ENCODE data around the gene CHAT.

DNA sequence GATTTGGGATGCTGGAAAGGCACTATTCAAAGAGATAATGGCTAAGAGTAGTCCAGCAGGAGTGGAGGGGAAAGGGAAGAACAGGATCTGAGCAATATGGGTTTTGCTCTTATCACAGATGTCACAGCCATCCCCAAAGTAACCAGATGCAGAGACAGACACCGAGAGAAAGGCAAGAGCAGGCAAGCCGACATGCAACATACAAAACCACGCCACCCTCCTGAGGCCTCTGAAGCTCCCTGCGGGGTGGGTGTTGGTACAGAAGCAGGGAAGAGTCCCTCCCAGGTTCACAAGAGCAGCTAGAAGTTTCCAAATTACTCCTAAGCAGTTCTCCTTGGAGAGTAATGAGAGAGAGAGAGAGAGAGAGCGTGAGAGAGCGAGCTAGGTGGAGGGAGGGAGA, 54.8 kb downstream of the CHAT start:
- TF ChIP-seq, protein P1, sequence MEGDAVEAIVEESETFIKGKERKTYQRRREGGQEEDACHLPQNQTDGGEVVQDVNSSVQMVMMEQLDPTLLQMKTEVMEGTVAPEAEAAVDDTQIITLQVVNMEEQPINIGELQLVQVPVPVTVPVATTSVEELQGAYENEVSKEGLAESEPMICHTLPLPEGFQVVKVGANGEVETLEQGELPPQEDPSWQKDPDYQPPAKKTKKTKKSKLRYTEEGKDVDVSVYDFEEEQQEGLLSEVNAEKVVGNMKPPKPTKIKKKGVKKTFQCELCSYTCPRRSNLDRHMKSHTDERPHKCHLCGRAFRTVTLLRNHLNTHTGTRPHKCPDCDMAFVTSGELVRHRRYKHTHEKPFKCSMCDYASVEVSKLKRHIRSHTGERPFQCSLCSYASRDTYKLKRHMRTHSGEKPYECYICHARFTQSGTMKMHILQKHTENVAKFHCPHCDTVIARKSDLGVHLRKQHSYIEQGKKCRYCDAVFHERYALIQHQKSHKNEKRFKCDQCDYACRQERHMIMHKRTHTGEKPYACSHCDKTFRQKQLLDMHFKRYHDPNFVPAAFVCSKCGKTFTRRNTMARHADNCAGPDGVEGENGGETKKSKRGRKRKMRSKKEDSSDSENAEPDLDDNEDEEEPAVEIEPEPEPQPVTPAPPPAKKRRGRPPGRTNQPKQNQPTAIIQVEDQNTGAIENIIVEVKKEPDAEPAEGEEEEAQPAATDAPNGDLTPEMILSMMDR (conservative IDR thresholded peaks at IDR 0.05; ENCODE audit: low read length), result no peak
- TF ChIP-seq EZH2phosphoT487 (IDR thresholded peaks at IDR 0.05; ENCODE audit: borderline replicate concordance), result no peak
